H7 (cell line): ENCODE results near the gene DNAH6. TPM values are rescaled to one million over a fixed set of nuclear protein-coding genes. Genes with fewer than 3 reads are reported as not detected.
"Not testable (repeated sequence)": the region's sequence is repeated elsewhere in the genome, so short reads cannot be mapped to it uniquely, and the experiment has no call there.

Source experiments
- DNase-seq: peaks from one replicate; pipeline ENCODE4 v3.0.0; 2012
- H3K27me3 ChIP-seq: 2 replicates; pipeline ENCODE4 v1.6.0; 2011; ENCODE audit warnings: mild to moderate bottlenecking, low read length; ENCODE audit not compliant: control insufficient read depth, insufficient read depth
- H3K36me3 ChIP-seq: replicated peaks from 2 replicates; pipeline ENCODE4 v1.5.1; 2011; ENCODE audit warnings: low read length; ENCODE audit not compliant: control insufficient read depth, insufficient read depth
- H3K4me3 ChIP-seq: 2 replicates; pipeline ENCODE4 v1.5.1; 2011; ENCODE audit warnings: low read depth, mild to moderate bottlenecking, control low read depth, low read length, moderate library complexity; ENCODE audit not compliant: insufficient read depth
- total RNA-seq: library from RNA; depleted of rRNA; stranded (reverse); fragments of >200 nt; shearing (Covaris generic); gene quantifications from 2 replicates; pipeline ENCODE4 v1.2.3, GENCODE V29; 2014; rRNA removed

Gene DNAH6, protein sequence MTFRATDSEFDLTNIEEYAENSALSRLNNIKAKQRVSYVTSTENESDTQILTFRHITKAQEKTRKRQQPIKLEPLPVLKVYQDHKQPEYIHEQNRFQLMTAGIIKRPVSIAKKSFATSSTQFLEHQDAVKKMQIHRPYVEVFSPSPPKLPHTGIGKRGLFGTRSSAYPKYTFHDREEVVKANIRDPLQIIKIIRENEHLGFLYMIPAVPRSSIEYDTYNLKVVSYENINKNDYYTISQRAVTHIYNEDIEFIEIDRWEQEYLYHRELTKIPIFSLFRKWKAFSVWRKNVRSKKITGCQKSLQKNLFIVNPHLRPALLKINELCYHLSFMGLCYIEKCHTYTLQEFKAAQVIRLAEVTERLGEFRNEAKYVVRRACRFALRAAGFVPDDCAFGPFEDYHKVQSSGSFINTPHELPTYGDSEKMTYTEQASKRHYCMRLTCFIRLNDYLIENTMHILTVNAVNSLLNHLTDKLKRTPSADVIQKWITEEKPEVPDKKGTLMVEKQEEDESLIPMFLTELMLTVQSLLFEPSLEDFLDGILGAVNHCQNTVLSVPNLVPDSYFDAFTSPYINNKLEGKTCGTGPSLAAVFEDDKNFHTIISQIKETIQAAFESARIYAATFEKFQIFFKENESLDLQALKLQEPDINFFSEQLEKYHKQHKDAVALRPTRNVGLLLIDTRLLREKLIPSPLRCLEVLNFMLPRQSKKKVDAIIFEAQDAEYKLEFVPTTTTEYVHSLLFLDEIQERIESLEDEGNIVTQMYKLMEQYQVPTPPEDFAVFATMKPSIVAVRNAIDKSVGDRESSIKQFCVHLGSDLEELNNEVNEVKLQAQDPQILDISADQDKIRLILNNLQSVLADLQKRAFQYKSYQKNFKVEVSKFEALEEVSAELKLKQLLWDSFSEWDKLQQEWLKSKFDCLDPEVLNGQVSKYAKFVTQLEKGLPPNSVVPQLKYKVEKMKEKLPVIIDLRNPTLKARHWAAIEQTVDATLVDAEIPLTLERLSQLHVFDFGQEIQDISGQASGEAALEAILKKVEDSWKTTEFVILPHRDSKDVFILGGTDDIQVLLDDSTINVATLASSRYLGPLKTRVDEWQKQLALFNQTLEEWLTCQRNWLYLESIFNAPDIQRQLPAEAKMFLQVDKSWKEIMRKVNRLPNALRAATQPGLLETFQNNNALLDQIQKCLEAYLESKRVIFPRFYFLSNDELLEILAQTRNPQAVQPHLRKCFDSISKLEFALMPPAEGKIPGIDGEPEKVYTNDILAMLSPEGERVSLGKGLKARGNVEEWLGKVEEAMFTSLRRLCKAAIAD (N-terminal part only)
- total RNA-seq: 0.04 and 0.10 TPM in 2 replicates

DNA sequence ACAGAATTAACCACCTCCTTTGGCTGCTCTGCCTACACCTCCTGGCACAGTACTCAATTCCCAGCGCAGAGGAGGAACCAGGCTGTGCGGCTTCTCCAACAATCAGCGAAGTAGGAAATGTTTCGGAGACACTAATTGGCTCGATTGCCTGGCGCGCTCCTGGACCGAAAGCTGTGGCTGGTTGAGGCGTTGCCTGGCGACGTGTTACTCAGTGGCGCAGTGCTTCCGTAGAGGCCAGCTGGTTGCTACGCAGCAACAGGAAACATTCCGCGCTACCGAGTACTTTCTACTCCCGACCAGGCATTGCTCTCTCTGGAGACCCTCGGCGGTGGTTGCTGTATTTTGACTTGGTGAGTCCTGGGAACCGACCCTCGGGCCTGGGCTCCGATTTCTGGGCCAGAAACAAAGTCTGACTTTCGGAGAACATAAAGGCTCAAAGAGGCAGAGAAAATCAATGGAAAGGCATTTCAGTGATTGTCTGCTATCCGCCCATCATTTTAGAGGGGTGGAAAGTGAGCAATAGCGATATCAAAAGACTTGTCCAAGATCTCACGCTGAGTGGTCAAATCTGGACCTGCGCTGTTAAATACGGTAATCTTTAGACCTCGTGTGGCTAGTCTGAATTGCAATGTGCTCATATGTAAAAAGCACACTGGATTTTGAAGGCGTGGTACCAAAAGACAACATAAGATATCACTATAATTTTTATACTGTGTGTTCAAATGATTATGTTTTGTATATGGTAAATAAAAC lies at the start of gene DNAH6:
TSS of gene DNAH6 (plus strand) at position 265 of the 753 bp plus-strand sequence. CDS start 1,329 bp downstream, outside the sequence.
- H3K36me3 ChIP-seq: no peaks in the 10 kb centered on the region
- H3K4me3 ChIP-seq: peak within 1 kb of the TSS; percentile 12
- no peaks in the 10 kb centered on the region; the same call in 1 of the 2 replicates for H3K27me3 ChIP-seq
- peak; percentile 69 for DNase-seq

DNA sequence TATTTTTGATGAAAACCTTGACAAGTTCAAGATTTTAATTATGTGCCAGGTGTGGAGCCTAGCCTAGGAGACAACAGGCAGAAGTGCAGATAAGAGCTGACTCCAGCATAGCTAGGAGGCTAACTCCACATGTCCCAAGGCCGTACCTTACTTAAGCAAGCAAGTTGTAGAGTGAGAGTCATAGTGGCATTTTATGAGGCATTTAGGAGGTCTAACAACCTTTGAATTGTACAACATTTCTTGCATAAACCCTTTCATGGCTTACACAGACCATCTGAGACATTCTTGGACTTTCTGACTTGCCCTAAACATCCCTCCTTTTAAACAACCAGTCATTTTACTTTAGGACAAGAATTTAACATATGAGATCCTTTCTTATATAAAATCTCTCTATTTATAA lies 48.9 kb upstream of the DNAH6 start:
- H3K4me3 ChIP-seq: no peak overlapping the region
- no peaks in the 10 kb centered on the region for H3K27me3 ChIP-seq
- H3K36me3 ChIP-seq: no peaks in the 10 kb centered on the region
- DNase-seq: no peak

DNA sequence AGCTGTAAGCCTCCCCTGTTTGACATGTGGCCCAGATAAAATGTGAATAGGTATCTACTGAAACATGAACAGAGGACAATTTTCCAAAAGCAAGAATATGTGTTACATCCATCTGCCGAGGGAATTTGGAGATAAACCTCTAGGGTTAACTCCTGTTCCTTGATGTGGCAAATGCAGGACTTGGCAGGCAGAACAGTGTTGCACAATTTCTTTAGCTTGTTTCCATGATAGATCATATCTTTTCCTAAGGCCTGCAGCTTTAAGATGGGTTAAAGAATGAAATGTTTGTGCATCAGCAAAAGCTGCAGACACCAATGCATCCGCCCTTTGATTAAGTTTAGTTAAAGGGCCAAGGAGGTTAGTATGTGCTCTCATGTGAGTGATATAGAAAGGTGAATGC lies 43.9 kb upstream of the DNAH6 start:
- not testable (repeated sequence) for H3K27me3 ChIP-seq, H3K36me3 ChIP-seq, DNase-seq, H3K4me3 ChIP-seq

DNA sequence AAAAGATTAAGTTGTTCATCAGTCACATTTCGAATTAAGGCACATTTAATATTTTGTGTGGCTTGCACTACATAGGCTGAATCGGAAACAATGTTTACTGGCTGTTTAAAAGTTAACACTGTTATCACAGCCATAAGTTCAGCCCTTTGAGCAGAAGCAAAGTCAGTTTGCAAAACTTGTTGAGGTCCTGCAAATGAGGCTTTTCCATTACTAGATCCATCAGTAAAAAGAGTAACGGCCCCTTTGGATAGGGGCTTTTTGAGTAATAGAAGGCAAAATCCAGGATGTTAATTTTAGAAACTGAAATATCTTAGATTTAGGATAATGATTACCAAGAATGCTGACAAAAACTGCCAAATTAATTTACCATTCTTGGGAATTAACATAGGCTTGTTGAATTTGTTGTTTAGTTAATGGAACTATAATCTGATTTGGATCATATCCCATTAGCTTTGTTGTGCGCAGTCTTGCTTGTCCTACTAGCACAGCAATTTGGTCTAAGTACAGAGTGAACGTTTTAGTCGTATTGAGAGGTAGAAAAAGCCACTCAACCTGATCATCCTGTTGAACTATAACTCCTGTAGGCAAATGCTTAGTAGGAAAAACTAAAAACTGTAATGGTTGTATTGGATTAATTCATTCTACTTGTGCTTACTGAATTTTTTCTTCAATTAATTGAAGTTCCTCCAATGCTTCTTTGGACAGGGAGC lies 43.3 kb upstream of the DNAH6 start:
- H3K4me3 ChIP-seq: no peak overlapping the region
- H3K27me3 ChIP-seq: no peaks in the 10 kb centered on the region
- no peak for DNase-seq
- H3K36me3 ChIP-seq: no peaks in the 10 kb centered on the region

DNA sequence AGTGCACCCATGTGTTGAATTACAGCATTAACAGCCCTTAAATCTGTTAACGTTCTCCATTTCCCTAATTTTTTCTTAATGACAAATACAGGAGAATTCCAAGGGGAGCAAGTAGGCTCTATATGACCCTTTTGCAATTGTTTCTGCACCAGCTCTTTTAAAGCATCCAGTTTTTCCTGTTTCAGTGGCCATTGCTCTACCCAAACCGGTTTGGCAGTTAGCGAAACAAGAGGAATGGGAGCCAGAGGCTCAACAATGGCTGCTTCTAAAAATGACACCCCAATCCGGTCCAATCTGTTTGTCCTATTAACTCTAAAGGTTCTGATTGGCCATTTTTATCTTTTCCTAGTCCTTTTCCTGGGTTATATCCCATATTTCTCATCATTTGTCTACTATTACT lies 42.1 kb upstream of the DNAH6 start:
- no peaks in the 10 kb centered on the region for H3K27me3 ChIP-seq
- no peak for DNase-seq
- no peak overlapping the region for H3K4me3 ChIP-seq
- H3K36me3 ChIP-seq: no peaks in the 10 kb centered on the region

DNA sequence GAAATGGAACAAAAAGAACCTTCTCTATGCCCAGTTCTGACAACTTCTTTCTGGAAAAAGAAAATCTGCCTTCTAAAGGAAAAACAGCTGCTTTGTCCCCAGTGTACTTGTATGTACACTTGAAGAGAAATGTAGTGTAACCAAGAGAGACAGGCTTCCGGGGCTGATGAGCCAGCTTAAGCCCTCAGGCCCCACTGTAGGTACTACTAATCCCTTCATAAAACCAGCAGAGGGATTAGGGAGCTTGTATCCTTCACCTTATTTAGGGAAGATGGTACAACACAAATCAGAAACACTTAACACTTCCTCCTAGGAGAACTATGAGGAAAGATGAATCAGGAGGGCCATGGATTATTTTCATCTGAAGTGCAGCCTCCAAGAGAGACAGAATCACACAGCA lies 38.4 kb upstream of the DNAH6 start:
- no peak for DNase-seq
- no peak overlapping the region for H3K4me3 ChIP-seq
- no peaks in the 10 kb centered on the region for H3K27me3 ChIP-seq
- H3K36me3 ChIP-seq: no peaks in the 10 kb centered on the region

DNA sequence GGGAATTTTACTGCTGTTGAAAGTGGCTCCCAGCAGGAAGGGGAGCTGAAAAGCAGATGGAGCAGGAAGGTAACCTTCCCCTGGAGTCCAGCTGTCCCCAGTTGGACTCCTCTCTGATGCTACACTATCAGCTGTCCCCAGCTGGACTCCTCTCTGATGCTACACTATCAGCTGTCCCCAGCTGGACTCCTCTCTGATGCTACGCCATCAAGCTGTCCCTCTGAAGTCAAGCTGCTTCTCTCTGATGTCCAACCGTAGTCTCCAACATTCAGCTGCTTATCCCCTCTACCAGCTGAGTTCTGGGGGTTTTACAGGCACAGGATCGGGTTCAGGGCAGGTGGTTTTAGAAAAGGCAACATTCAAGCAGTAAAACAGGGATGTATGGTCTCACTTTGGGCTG lies 37.4 kb upstream of the DNAH6 start:
- DNase-seq: no peak
- no peak overlapping the region for H3K4me3 ChIP-seq
- H3K27me3 ChIP-seq: no peaks in the 10 kb centered on the region
- H3K36me3 ChIP-seq: no peaks in the 10 kb centered on the region

DNA sequence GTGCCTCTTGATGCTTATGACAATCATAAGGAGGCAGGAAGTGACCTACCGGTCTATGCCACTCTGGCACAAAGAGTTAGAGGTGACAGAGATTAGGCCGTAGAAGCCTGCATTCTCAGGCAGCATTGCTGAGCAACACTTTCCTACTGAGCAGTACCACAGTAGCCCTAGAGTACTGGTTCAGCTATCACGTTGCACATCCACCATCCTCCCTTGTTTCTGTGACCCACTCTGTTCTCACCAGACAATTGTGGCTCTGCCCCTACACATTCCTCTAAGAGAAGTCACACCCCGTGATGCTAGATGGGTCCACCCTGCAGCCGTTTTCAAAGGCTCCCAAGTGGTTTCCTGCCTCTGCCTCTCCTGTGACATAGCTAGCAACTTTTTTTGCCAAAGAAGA lies 34.6 kb upstream of the DNAH6 start:
- no peak for DNase-seq
- Histone ChIP-seq H3K4me3 (no peak overlapping the region), H3K27me3 (no peaks in the 10 kb centered on the region), H3K36me3 (no peaks in the 10 kb centered on the region)

DNA sequence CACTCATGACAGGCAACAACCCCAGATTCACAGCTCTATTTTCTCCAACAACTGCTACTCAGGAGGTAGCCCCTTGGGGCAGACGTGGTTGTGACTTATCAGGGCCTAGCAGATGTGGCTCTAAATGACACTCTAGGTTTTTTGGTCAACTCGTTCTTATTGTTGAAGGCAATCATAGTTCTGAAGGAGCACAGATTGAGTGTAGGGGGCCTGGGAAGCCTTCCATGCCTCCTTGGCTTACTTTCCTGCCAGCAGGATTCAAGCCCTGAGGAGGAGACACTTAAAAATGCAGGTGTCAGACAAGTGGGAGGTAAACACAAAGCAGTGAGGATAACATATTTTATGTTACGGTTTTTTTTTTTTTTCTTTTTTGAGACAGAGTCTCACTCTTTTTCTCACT lies 33.7 kb upstream of the DNAH6 start:
- DNase-seq: no peak
- Histone ChIP-seq H3K4me3 (no peak overlapping the region), H3K27me3 (no peaks in the 10 kb centered on the region), H3K36me3 (no peaks in the 10 kb centered on the region)

DNA sequence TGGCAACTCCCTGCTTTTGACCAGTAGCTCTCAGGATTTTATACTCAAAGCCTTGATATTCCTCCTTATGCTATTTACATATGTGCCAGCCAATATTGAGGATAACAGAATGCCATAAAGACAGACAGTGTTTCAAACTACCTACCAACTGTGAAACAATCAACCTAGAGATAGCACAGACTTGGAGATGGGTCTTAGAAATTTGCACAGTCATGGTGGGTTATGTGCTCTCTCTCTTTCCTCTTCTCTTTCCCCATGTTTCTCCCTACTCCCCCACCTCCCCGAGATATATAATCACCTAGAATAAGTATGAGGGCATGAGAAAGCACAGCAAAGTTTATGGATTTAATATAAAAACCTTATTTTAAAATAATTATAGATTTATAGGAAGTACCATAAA lies 33.0 kb upstream of the DNAH6 start:
- no peak overlapping the region for H3K4me3 ChIP-seq
- H3K36me3 ChIP-seq: no peaks in the 10 kb centered on the region
- DNase-seq: no peak
- no peaks in the 10 kb centered on the region for H3K27me3 ChIP-seq

DNA sequence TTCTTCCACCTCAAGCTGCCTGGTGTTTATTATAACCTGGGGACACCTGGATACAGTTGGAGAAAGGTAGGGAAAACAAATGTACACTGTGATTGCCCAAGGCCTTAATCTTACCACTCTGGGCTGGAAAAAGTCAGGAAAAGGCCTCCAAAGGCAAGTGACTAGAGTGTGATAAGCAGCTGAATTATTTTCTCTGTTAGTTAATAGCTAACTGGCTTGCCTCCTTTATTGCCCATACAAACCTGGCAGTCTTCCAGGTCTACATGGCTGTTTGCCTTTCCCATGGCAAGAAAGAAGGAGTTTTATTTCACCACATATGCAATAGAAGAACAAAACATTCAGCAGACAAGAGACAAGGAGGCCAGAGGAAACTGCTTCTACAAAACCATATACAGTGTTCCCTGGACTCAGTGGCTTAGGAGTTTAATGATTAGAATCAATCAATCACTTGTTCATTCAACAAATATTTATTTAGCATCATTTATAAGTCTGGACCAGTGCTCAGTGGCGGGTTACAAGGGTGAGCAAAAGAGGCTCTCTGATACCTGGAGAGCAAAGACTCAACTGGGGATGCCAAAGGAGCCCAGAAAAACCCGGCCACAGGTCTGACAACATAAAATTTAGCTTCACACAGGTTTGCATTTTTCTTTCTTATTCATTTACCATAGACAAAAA lies 29.7 kb upstream of the DNAH6 start:
- H3K4me3 ChIP-seq: no peak overlapping the region
- H3K27me3 ChIP-seq: no peaks in the 10 kb centered on the region
- H3K36me3 ChIP-seq: no peaks in the 10 kb centered on the region
- no peak for DNase-seq

DNA sequence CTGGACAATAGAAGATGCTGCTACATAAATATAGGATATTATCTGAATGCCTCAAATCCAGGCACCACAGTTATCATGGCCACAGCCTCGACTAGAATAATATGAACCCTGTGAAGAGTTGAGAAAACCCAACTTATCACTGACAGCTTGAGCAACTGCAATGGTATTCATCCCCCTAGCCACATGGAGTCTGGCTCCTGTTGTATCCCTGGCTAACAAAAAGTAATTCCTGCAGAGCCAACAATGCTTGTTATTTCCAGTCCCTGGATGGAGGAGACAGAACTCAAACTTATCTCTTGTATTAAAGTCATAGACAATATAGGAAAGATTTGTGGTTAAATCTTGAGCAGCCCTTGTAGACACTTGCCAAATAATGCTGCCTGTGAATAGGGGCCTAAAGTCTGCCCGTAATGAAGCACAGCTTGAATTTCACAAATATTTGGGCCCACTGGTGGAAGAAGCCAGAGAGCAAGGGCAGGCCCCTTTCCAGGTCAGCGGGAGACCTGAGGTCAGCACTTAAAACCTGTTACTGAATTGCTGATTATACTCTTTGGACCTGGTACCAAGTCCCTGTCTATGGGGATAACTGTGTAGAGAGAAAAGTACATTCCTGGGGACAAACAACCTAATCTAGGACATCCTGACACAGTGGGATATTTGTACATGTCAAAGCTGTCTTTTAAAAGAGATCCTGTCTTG lies 28.9 kb upstream of the DNAH6 start:
- DNase-seq: no peak
- Histone ChIP-seq H3K4me3 (no peak overlapping the region), H3K36me3 (no peaks in the 10 kb centered on the region), H3K27me3 (no peaks in the 10 kb centered on the region)
